Fibroblast of skin of left quadriceps (primary cell): ENCODE measurements around the gene CHMP3.
"Not testable (repeated sequence)": the region's sequence is repeated elsewhere in the genome, so short reads cannot be mapped to it uniquely, and the experiment has no call there.

Experiments used
- DNase-seq, 2 experiments: peaks; one replicate each; pipeline ENCODE4 v3.0.0-alpha.2; 2013; ENCODE audit warnings: low read depth in 2 of 2

The CHMP3 gene

DNA sequence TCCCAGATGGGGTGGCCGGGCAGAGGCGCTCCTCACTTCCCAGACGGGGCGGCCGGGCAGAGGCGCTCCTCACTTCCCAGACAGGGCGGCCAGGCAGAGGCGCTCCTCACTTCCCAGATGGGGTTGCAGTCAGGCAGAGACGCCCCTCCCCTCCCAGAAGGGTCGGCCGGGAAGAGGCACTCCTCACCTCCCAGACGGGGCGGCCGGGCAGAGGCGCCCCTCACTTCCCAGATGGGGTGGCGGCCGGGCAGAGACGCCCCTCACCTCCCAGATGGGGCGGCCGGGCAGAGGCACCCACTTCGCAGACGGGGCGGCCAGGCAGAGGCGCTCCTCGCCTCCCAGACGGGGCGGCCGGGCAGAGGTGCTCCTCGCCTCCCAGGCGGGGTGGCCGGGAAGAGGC, 13.8 kb downstream of the CHMP3 start:
- DNase-seq, result not testable (repeated sequence)

DNA sequence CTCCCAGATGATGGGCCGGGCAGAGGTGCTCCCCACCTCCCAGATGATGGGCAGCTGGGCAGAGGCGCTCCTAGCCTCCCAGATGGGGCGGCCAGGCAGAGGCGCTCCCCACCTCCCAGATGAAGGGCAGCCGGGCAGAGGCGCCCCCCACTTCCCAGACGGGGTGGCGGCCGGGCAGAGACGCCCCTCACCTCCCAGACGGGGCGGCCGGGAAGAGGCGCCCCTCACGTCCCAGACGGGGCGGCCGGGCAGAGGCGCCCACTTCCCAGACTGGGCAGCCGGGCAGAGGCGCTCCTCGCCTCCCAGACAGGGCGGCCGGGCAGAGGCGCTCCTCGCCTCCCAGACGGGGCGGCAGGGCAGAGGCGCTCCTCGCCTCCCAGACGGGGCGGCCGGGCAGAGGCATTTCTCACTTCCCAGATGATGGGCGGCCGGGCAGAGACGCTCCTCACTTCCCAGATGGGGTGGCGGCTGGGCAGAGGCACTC, 14.3 kb downstream of the CHMP3 start:
- DNase-seq, result not testable (repeated sequence)

DNA sequence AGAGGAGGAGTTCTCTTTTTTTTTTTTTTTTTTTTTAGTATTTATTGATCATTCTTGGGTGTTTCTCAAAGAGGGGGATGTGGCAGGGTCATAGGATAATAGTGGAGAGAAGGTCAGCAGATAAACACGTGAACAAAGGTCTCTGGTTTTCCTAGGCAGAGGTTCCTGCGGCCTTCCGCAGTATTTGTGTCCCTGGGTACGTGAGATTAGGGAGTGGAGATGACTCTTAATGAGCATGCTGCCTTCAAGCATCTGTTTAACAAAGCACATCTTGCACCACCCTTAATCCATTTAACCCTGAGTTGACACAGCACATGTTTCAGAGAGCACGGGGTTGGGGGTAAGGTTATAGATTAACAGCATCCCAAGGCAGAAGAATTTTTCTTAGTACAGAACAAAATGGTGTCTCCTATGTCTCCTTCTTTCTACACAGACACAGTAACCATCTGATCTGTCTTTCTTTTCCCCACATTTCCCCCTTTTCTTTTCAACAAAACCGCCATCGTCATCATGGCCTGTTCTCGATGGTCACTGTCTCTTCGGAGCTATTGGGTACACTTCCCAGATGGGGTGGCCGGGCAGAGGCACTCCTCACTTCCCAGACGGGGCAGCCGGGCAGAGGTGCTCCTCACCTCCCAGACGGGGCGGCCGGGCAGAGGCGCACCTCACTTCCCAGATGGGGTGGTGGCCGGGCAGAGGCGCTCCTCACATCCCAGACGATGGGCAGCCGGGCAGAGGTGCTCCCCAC, 14.9 kb downstream of the CHMP3 start:
- DNase-seq, result not testable (repeated sequence)

DNA sequence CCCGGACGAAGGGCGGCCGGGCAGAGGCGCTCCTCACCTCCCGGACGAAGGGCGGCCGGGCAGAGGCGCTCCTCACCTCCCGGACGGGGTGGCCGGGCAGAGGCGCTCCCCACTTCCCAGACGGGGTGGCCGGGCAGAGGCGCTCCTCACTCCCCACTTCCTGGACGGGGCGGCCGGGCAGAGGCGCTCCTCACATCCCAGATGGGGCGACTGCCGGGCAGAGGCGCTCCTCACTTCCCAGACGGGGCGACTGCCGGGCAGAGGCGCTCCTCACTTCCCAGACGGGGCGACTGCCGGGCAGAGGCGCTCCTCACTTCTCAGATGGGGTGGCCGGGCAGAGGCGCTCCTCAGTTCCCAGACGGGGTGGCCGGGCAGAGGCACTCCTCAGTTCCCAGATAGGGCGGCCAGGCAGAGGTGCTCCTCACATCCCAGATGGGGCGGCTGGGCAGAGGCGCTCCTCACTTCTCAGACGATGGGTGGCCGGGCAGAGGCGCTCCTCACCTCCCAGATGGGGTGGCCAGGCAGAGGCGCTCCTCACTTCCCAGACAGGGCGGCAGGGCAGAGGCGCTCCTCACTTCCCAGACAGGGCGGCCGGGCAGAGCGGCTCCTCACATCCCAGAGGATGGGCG, 17.8 kb downstream of the CHMP3 start:
- DNase-seq, result not testable (repeated sequence)

DNA sequence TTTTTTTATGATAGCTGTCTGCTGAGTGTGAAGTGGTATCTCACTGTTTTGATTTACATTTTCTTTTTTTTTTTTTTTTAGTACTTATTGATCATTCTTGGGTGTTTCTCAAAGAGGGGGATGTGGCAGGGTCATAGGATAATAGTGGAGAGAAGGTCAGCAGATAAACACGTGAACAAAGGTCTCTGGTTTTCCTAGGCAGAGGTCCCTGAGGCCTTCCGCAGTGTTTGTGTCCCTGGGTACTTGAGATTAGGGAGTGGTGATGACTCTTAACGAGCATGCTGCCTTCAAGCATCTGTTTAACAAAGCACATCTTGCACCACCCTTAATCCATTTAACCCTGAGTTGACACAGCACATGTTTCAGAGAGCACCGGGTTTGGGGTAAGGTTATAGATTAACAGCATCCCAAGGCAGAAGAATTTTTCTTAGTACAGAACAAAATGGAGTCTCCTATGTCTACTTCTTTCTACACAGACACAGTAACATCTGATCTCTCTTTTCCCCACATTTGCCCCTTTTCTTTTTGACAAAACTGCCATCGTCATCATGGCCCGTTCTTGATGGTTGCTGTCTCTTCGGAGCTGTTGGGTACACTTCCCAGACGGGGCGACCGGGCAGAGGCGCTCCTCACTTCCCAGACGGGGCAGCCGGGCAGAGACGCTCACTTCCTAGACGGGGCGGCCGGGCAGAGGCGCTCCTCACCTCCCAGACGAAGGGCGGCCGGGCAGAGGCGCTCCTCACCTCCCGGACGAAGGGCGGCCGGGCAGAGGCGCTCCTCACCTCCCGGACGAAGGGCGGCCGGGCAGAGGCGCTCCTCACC, 18.8 kb downstream of the CHMP3 start:
- DNase-seq, result not testable (repeated sequence)

DNA sequence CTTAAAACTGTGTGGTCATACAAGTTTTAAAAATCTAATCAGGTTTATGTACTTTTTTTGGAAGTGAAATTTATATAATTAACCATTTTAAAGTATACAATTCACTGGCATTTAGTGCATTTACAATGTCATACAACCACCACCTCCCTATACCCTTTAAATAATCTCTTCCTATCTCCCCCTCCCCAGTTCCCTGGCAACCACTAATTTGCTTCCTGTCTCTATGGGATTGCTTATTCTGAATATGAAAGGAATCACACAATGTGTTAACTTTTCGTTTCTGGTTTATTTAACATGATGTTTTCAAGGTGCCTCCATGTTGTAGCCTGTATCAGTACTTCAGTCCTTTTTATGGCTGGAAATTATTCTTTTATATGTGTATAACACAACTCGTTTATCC, 19.4 kb downstream of the CHMP3 start:
- no peak for DNase-seq

DNA sequence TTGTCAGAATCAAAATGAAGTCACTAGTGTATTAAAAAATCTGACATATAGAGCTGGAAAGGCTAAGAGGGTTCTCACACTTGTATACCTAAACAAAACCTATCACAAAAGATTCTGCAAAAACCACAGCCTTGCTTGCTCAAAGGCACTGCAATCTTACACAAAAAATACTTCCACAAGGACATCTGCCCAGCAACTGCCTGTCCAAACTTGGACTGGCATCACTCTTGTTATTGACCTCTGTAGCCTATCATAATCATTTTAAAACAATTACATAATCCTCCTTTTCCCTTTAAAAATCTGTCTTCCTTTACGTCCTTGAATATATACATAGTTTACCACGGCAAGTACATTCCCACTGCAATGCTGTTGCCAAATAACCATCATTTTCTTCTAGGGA, 19.9 kb downstream of the CHMP3 start:
- no peak for DNase-seq

DNA sequence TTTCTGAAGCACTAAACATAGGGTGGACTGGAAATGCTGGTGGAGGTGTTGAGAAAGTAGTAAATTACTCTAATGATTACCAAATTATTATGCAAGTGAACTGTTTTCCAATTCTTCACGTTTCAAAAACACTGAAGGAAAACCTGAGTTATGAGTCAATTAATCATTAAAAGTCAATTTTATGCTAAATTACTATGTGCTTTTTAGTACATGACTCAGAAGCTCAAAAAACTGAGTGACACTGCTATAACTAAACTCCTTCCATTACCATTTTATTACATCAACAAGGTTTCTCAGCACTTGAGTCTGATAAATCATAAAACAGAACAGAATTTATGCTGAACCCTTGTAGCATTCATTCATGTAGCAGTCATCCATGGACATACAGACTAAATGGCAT, 20.4 kb downstream of the CHMP3 start:
- DNase-seq, result no peak

DNA sequence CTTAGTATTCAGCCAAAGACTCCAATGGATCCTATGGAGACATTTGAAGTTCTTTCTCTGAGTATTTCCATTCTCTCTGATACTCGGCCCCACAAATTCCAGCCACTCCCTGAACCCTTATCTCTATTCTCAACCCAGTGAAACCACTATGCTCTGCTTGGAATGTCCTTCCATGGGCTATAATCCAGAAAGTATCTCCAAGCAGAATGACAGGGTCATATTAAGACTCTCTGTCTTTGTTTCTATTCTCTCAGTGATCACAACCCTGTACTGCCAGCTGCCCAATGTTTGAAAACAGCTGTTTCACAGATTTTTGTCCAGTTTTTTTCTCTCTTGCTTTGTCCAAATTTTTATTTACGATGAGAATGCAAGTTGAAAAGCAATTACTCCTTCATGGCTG, 21.9 kb downstream of the CHMP3 start:
- no peak for DNase-seq

DNA sequence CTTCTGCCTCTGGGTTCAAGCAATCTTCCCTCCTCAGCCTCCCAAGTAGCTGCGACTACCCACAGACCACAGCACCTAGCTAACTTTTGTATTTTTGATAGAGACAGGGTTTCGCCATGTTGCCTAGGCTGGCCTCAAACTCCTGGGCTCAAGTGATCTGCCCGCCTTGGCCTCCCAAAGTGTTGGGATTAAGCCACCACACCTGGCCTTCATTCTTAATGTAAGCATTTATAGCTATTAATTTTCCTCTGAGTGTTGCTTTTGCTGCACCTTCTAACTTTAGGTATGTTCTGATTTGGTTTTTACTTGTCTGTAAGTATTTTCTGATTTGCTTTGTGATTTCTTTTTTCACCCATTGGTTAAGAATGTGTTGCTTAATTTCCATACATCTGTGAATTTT, 29.7 kb downstream of the CHMP3 start:
- DNase-seq, result no peak

DNA sequence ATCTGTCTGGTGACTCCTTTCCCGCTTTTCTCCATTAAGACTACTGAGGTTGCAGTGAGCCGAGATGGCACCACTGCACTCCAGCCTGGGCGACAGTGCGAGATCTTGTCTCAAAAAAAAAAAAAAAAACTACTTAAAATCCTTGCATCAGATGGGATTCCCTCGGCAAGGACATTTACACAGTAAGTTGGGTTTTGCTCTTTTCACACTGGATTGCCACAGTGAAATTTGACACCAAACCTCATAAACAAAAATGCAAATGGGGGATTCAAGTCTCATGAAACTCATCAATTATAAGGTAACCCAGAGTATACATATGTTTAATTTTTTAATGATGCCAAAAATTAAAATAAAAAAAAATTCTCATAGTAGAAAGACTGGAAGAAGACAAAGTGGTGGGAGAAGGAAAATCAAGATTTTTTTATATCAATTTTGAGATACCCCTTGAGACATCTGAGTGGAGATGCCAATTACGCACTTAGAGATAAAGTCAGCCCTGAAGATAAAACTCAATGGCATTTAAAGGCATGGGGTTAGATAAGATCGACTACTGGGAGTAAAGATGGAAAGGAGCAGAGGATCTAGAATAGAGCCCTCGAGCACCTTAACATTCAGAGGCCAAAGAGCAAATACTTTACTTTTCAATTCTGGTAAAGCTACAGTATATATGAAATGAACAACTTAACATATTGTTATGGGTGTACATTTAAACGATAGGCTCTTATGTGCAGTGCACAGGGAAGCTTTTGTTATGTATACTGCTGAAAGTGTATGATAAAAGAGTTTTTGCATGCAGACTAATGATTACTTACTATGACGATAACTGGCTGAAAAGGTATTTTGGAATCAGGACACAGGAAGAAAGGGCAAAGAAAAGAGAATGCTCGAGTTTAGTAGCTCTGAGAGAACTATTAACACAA, 37.6 kb downstream of the CHMP3 start:
- no peak for DNase-seq

DNA sequence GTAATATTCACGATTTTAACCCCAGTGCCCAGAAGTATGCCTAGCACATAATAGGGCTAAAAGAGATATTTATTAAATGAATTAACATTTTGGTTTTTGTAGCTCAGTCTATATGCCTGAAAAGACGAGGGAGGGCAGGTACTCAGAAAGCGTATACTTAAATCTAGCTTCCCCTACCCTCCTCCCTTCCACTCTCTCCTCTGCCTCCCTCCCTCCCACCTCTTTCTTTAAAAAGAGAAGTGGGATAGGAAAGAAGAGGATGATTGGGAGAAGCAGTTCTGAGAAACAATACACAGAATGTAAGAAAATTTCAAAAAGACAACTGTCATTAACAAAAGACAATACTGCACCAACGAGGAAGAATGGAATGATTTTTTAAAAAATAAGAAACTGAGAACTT, 39.8 kb downstream of the CHMP3 start:
- no peak for DNase-seq

DNA sequence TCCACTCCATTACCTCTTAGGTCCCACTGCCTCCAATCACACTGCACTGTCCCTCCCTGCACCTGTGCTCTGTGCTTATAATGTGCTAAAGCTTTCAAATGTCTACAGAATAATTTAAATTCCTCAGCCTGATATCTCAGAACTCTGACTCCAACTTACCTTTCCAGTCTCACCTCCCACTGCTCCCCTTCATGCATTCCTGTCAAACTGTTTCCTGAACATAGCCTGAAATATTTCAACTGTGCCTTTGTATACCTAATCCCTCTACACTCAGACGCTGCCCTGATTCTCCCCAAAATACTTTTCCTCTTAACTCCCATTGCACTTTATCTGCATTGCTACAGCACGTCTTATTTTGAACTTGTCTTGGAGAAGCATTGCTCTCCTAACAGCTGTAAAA, 40.5 kb downstream of the CHMP3 start:
- DNase-seq, result no peak

DNA sequence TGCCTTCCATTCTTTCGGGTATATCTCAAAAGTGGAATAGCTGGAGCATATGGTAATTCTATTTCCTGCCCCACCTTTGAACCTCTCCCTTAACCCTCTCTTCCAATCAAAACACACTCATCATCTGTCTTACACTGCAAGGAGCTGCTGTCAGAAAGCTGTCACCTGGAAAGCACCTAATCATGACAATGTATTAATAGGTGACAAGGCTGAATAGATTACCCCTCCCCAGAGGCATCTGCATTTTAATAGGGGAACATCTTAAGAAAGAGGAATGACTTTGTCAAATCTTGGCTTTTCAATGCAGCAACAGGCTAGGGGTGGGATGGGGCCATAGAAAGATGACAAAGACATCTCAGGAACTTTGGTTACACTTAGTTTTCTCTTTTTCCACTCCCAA, 41.3 kb downstream of the CHMP3 start:
- DNase-seq, result no peak

DNA sequence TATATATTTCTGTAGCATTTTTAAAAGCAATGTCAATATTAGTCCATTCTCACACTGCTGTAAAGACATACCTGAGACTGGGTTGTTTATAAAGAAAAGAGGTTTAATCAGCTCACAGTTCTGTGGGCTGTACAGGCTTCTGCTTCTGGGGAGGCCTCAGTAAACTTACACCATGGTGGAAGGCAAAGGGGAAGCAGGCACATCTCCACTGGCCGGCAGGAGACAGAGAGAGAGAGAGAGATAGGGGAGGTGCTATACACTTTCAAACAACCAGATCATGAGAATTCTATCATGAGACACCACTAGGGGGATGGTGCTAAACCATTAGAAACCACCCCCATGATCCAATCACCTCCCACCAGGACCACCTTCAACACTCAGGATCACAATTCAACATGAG, 43.1 kb downstream of the CHMP3 start:
- DNase-seq, result no peak

DNA sequence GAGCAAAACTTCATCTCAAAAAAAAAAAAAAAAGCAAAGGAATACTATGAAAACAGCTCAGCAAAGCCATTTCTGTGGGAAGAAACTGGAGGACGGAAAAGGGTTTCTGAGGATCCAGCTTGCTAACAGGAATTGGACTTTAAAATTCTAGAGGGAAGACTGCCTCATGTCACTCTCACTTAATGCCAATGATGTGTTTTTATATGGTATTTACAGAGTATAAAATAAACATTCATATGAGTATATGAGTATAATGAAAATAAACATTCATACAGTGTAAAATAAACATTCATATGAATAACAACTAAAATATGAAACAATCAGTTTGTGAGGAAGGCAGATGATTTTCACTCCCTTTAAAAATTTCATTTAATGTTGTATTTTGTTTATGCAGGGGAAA, 43.9 kb downstream of the CHMP3 start:
- DNase-seq, result no peak

DNA sequence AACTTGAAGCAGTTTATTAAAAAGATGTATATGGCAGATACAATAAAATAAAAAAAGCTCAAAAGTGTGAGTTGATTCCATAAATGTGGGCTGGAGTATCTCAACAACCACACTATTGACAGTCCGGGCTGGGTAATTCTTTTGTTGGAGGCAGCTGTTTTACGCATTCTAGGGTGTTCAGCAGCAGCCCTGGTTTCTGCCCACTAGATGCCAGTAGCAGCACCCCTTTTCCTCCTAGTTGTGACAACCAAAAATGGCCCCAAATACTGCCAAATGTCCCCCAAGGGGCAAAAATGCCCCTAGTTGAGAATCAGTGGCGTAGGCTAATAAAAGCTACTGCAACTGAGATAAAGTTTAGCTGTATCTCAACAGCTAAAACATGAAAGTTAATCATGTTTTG, 44.8 kb downstream of the CHMP3 start:
- DNase-seq, result no peak

DNA sequence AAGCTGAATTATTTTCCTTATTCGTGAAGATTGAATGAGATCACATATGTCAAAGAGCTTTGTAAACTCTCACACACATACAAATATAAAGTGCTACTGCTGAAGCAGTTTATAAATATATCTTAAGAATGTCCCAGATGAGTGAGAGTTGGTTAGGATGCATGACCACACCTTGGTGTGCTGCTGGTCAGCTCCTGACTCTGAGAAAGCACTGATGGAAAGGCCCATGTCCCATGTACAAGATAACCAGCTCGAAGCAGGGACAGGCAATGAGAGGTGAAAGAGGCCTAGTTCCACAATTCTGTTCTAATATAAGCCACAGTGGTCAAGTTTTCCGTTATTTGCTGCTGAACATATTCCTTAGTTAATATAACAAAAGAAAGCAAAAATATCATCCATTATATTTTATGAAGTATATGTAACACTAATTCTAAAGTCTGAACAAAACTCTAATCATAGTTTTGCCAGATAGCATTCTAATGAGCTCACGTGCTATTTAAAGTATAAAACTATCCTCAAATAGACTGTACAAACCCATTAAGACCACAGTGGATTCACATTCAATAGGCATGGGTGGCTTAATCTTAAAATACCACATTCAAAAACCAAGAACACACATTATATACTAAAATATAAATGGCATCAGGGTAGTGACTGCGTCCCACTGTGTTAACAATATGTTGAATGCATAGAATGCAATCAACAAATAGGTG, 49.1 kb downstream of the CHMP3 start:
- DNase-seq, result no peak

DNA sequence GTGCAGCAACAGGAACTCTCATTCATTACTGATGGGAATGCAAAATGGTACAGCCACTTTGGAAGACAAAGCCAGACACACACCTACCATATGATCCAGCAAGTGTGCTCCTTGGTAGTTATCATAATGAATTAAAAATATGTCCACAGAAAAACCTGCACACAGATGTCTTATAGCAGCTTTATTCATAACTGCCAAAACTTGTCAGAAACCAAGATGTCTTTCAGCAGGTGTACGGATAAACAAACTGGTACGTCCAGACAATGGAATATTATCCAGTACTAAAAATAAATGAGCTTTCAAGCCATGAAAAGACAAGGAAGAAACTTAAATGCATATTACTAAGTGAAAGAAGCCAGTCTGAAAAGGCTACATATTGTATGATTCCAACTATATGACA, 50.4 kb downstream of the CHMP3 start:
- no peak for DNase-seq

DNA sequence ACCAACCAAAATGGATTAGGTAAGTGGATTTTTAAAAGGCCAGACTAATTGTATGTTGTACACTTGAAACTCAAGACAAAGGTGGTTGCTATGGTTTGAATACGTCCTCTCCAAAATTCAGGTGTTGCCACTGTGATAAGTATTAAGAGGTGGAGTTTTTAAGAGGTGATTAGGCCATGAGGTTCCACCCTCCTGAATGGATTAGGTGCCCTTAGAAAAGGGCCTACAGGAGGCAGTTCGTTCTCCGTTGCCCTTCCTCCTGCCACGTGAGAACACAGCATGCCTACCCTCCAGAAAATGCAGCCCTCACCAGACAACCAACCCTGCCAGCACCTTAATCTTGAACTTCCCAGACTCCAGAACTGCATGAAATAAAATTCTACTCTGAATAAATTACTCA, 51.2 kb downstream of the CHMP3 start:
- DNase-seq, result no peak

DNA sequence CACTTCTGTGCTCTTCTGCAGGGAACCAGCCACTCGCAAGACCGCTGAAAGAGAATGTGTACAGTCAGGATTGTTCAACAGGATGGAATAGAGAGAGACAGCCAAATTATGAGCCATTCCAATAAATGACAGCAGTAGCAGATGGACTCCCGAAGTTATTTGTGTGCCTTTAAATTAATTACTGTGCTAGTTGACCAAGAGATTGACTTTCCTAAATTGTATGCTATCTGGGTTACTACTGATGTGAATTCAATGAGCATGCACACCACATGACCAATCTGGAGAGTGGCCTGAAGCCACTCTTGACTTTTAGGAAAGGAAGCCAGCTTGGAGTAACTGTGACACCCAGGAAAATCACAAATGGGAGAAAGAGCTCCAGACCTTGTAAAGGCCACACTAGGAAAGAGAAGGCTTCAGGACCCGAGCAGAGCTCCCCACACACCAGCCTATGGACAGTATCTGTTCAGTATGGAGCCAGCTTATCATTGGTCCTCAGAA, 52.8 kb downstream of the CHMP3 start:
- DNase-seq, result no peak
